GM19324 (cell line): ENCODE results near the gene F5.

ENCODE experiments used
- ATAC-seq: cut with Tn5 transposase; IDR thresholded peaks from one replicate; pipeline ENCODE4 v1.9.1; 2021; ENCODE audit warnings: mild to moderate bottlenecking, moderate library complexity; ENCODE audit not compliant: unreplicated experiment, low FRiP score

F5 gene

GRCh38 chr1:169546087-169546995 is 39.9 kb downstream of the F5 start:
- peak; percentile 64 for ATAC-seq

- ATAC-seq, result no peak
Measured at GRCh38 chr1:169545472-169545871, 40.8 kb downstream of the F5 start.

- ATAC-seq, result no peak
Measured at GRCh38 chr1:169538998-169539871, 47.0 kb downstream of the F5 start.

- no peak for ATAC-seq
Measured at GRCh38 chr1:169534653-169535052, 51.6 kb downstream of the F5 start.

- peak; percentile 64 for ATAC-seq
Measured at GRCh38 chr1:169533528-169534190, 52.6 kb downstream of the F5 start.

- no peak for ATAC-seq
Measured at GRCh38 chr1:169530448-169530847, 55.8 kb downstream of the F5 start.

GRCh38 chr1:169529068-169529642 is 57.1 kb downstream of the F5 start:
- no peak for ATAC-seq

GRCh38 chr1:169528215-169529067 is 57.8 kb downstream of the F5 start:
- no peak for ATAC-seq

- ATAC-seq, result no peak
Measured at GRCh38 chr1:169527451-169528214, 58.6 kb downstream of the F5 start.

GRCh38 chr1:169527001-169527400 is 59.3 kb downstream of the F5 start:
- no peak for ATAC-seq

- ATAC-seq, result no peak
Measured at GRCh38 chr1:169526120-169526832, 60.0 kb downstream of the F5 start.

- no peak for ATAC-seq
Measured at GRCh38 chr1:169525391-169525790, 60.9 kb downstream of the F5 start.

GRCh38 chr1:169523904-169524303 is 62.4 kb downstream of the F5 start:
- ATAC-seq, result no peak

- no peak for ATAC-seq
Measured at GRCh38 chr1:169521226-169521625, 65.1 kb downstream of the F5 start.

GRCh38 chr1:169517558-169518186 is 68.6 kb downstream of the F5 start:
- ATAC-seq, result no peak

GRCh38 chr1:169515641-169516040 is 70.6 kb downstream of the F5 start:
- no peak for ATAC-seq

- no peak for ATAC-seq
Measured at GRCh38 chr1:169514566-169515270, 71.6 kb downstream of the F5 start.
